GM23338 (cell line): ENCODE results near the gene SLC38A10. TPM values are rescaled to one million over a fixed set of nuclear protein-coding genes. Genes with fewer than 3 reads are reported as not detected.

Experiments
- ATAC-seq: fragments of 200-7000 bp; cut with Tn5 transposase; 3 replicates; pipeline ENCODE4 v1.9.1; 2020
- DNase-seq: peaks from one replicate; pipeline ENCODE4 v3.0.0-alpha.2; 2015; ENCODE audit warnings: low spot score
- H2AFZ ChIP-seq: fragments of 200-600 bp; sonication (generic); 2 replicates; pipeline ENCODE4 v1.8.0; 2016; ENCODE audit warnings: antibody characterized with exemption, mild to moderate bottlenecking, moderate library complexity
- H3F3A ChIP-seq: fragments of 200-600 bp; sonication (generic); replicated peaks from 2 replicates; pipeline ENCODE4 v1.8.0; 2017; ENCODE audit warnings: antibody characterized with exemption, mixed run types, low read depth
- H3K27ac ChIP-seq: fragments of 200-600 bp; sonication (generic); 2 replicates; pipeline ENCODE4 v1.6.1; 2016; ENCODE audit warnings: low read depth
- H3K27me3 ChIP-seq: fragments of 200-600 bp; sonication (generic); 2 replicates; pipeline ENCODE4 v1.8.0; 2016; ENCODE audit warnings: mild to moderate bottlenecking, mixed run types, moderate library complexity; ENCODE audit not compliant: insufficient read depth
- H3K36me3 ChIP-seq: fragments of 200-600 bp; sonication (generic); 2 replicates; pipeline ENCODE4 v1.8.0; 2016; ENCODE audit warnings: mild to moderate bottlenecking; ENCODE audit not compliant: insufficient read depth
- H3K4me1 ChIP-seq: fragments of 200-600 bp; sonication (generic); 2 replicates; pipeline ENCODE4 v1.8.0; 2016; ENCODE audit warnings: mild to moderate bottlenecking, moderate library complexity; ENCODE audit not compliant: insufficient read depth
- H3K4me2 ChIP-seq: fragments of 200-600 bp; sonication (generic); 2 replicates; pipeline ENCODE4 v1.7.1; 2017; ENCODE audit warnings: mixed run types
- H3K4me3 ChIP-seq: fragments of 200-600 bp; sonication (generic); 2 replicates; pipeline ENCODE4 v1.6.1; 2016; ENCODE audit warnings: mixed run types
- H3K79me2 ChIP-seq: fragments of 200-600 bp; sonication (generic); replicated peaks from 2 replicates; pipeline ENCODE4 v1.8.0; 2017; ENCODE audit warnings: mild to moderate bottlenecking; ENCODE audit not compliant: insufficient read depth
- H3K9me2 ChIP-seq: fragments of 200-600 bp; sonication (generic); 2 replicates; pipeline ENCODE4 v1.8.0; 2017; ENCODE audit not compliant: insufficient read depth
- H4K20me1 ChIP-seq: fragments of 200-600 bp; sonication (generic); replicated peaks from 2 replicates; pipeline ENCODE4 v1.8.0; 2017; ENCODE audit warnings: mild to moderate bottlenecking; ENCODE audit not compliant: insufficient read depth
- H3K27ac Mint-ChIP-seq: 2 replicates; pipeline ENCODE4 v1.8.0; 2020; ENCODE audit warnings: inconsistent platforms, mild to moderate bottlenecking, moderate library complexity, mixed read lengths
- H3K27me3 Mint-ChIP-seq: 3 replicates; pipeline ENCODE4 v1.8.0; 2022; ENCODE audit warnings: low read depth, mild to moderate bottlenecking, moderate library complexity, mixed read lengths, inconsistent platforms; ENCODE audit not compliant: insufficient read depth, poor library complexity
- H3K36me3 Mint-ChIP-seq: 3 replicates; pipeline ENCODE4 v1.8.0; 2021; ENCODE audit warnings: low read depth, mild to moderate bottlenecking, inconsistent platforms, moderate library complexity, mixed read lengths
- H3K4me1 Mint-ChIP-seq: 3 replicates; pipeline ENCODE4 v1.8.0; 2020; ENCODE audit warnings: mild to moderate bottlenecking, inconsistent platforms, mixed read lengths
- H3K4me3 Mint-ChIP-seq: 3 replicates; pipeline ENCODE4 v1.8.0; 2021; ENCODE audit warnings: moderate library complexity, mild to moderate bottlenecking, inconsistent platforms, mixed read lengths
- H3K9me3 Mint-ChIP-seq: 3 replicates; pipeline ENCODE4 v1.8.0; 2020; ENCODE audit warnings: moderate library complexity, mild to moderate bottlenecking, inconsistent platforms, mixed read lengths
- CREB1 ChIP-seq: fragments of 250-450 bp; sonication (Bioruptor Pico); IDR thresholded peaks from 2 replicates; pipeline ENCODE4 v1.5.0; 2020; ENCODE audit warnings: low read depth, mild to moderate bottlenecking, moderate library complexity
- EZH2 ChIP-seq: fragments of 200-600 bp; sonication (generic); IDR thresholded peaks from one replicate; pipeline ENCODE4 v1.8.0; 2017; ENCODE audit warnings: antibody characterized with exemption, mild to moderate bottlenecking, low read depth; ENCODE audit not compliant: unreplicated experiment
- EZH2phosphoT487 ChIP-seq: fragments of 200-600 bp; sonication (generic); IDR thresholded peaks from one replicate; pipeline ENCODE4 v1.8.1; 2018; ENCODE audit warnings: antibody characterized with exemption; ENCODE audit not compliant: unreplicated experiment
- NANOG ChIP-seq: IDR thresholded peaks from 2 replicates; pipeline ENCODE4 v1.6.1; 2016; ENCODE audit warnings: antibody characterized with exemption, borderline replicate concordance
- POLR2AphosphoS5 ChIP-seq: IDR thresholded peaks from 2 replicates; pipeline ENCODE4 v1.6.1; 2016; ENCODE audit warnings: antibody characterized with exemption, low read depth
- REST ChIP-seq: IDR thresholded peaks from one replicate; pipeline ENCODE4 v1.6.1; 2018; ENCODE audit warnings: antibody characterized with exemption; ENCODE audit not compliant: unreplicated experiment
- STAT1 ChIP-seq: IDR thresholded peaks from one replicate; pipeline ENCODE4 v1.6.1; 2016; ENCODE audit warnings: antibody characterized with exemption; ENCODE audit not compliant: unreplicated experiment
- ZNF114 ChIP-seq: fragments of 250-450 bp; sonication (Bioruptor Pico); IDR thresholded peaks from 2 replicates; pipeline ENCODE4 v1.5.0; 2020; ENCODE audit warnings: mild to moderate bottlenecking, moderate library complexity
- ZNF331 ChIP-seq: fragments of 250-450 bp; sonication (Bioruptor Pico); IDR thresholded peaks from 2 replicates; pipeline ENCODE4 v1.5.0; 2020; ENCODE audit warnings: low read depth, mild to moderate bottlenecking, moderate library complexity
- ZNF462 ChIP-seq: fragments of 250-450 bp; sonication (Bioruptor Pico); IDR thresholded peaks from 2 replicates; pipeline ENCODE4 v1.5.0; 2020; ENCODE audit warnings: mild to moderate bottlenecking, moderate library complexity
- polyA plus RNA-seq: library from polyadenylated mRNA; unstranded; fragments of >200 nt; fragmentation: Nextera tagmentation; extraction: Ambion mirVana; gene quantifications from 2 replicates; pipeline ENCODE4 v1.2.1, GENCODE V29; 2016
- total RNA-seq: library from RNA; depleted of rRNA; stranded (reverse); fragments of >200 nt; shearing (Covaris generic); gene quantifications from 2 replicates; pipeline ENCODE4 v1.2.3, GENCODE V29; 2014
- TF ChIP-seq, protein P1 (sequence below): IDR thresholded peaks from 2 replicates; pipeline ENCODE4 v1.6.1; 2016; ENCODE audit warnings: antibody characterized with exemption
- TF ChIP-seq, protein P2 (sequence below), 2 experiments: fragments of 200-600 bp in 1 of 2; sonication (generic) in 1 of 2; conservative IDR thresholded peaks; 2 replicates each; pipeline versions ENCODE4 v1.5.1 to v1.6.1; 2016 to 2017; ENCODE audit warnings: antibody characterized with exemption in 2 of 2, low read depth in 2 of 2, mild to moderate bottlenecking in 2 of 2, moderate library complexity in 1 of 2

Gene SLC38A10
- total and polyA plus RNA-seq, 2 experiments from 2014 or later = 17.1 to 55.8 TPM

DNA sequence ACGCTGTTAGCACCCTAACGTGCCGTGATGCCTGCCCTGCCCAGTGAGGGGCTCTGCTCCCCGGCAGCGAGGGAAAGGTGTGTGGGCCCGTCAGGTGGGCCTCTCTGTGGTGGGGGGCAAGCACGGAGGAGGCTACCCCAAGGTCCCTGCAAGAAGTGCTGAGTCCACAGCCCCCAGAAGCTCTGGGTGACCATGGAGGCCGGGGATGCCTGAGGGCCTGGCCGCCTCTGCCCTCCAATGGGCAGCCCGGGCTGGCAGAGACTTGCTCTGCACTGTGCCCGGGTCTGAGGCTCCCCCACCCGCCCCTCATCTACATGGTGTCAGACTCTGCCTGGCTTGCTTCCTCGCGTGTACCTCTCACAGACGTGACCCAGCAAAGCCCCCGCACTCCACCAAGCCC, 12.2 kb downstream of the SLC38A10 start (continued):
- TF ChIP-seq ZNF462 (CRISPR knock-in tag) (no peak), CREB1 (CRISPR knock-in tag) (no peak), EZH2phosphoT487 (no peak)

DNA sequence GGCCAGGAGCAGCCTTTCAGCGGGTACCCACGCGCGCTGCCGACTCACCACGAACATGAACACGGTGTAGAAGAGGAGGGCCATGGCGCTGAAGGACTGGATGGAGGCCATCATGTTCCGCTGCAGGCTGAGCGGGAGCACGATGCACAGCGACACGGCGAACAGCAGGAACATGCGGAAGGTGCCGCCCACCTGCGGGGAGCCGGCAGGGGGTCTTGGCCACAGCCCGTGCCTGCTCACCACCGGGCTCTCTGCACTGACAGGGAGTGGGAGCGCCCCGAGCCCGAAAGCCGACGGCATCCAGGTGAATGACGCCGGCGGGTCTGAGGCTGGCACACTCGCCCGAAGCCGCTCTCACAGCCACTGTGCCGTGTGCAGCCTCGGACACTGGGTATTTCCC, 13.0 kb downstream of the SLC38A10 start:
- H3K36me3 Mint-ChIP-seq = peaks cover 5% of the 10 kb centered on the region; the same call in 2 of the 3 replicates
- Histone ChIP-seq H3K27me3 (no peaks in the 10 kb centered on the region), H3K4me2 (no peak overlapping the region), H2AFZ (no peak overlapping the region), H4K20me1 (no peaks in the 10 kb centered on the region; the same call in 1 of the 2 replicates), H3K4me3 (no peak overlapping the region), H3K4me1 (no peaks in the 10 kb centered on the region), H3K36me3 (no peaks in the 10 kb centered on the region; the same call in 1 of the 2 replicates), H3K9me2 (no peaks in the 10 kb centered on the region), H3K27ac (no peak overlapping the region), H3K79me2 (peaks cover 9% of the 10 kb centered on the region; the same call in 1 of the 2 replicates), H3F3A (no peaks in the 10 kb centered on the region)
- H3K27ac Mint-ChIP-seq = no peak overlapping the region
- H3K9me3 Mint-ChIP-seq = no peaks in the 10 kb centered on the region
- peaks cover 7% of the 10 kb centered on the region for H3K27me3 Mint-ChIP-seq
- no peak for ATAC-seq
- H3K4me1 Mint-ChIP-seq = peaks cover 7% of the 10 kb centered on the region
- H3K4me3 Mint-ChIP-seq = no peak overlapping the region
- no peak for DNase-seq
- TF ChIP-seq CREB1 (CRISPR knock-in tag) (no peak), STAT1 (no peak), POLR2AphosphoS5 (no peak), ZNF331 (CRISPR knock-in tag) (no peak), REST (no peak), NANOG (no peak), EZH2 (no peak), EZH2phosphoT487 (no peak), ZNF114 (no peak)
- TF ChIP-seq, protein P1, sequence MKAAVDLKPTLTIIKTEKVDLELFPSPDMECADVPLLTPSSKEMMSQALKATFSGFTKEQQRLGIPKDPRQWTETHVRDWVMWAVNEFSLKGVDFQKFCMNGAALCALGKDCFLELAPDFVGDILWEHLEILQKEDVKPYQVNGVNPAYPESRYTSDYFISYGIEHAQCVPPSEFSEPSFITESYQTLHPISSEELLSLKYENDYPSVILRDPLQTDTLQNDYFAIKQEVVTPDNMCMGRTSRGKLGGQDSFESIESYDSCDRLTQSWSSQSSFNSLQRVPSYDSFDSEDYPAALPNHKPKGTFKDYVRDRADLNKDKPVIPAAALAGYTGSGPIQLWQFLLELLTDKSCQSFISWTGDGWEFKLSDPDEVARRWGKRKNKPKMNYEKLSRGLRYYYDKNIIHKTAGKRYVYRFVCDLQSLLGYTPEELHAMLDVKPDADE = no peak
- TF ChIP-seq, protein P2, sequence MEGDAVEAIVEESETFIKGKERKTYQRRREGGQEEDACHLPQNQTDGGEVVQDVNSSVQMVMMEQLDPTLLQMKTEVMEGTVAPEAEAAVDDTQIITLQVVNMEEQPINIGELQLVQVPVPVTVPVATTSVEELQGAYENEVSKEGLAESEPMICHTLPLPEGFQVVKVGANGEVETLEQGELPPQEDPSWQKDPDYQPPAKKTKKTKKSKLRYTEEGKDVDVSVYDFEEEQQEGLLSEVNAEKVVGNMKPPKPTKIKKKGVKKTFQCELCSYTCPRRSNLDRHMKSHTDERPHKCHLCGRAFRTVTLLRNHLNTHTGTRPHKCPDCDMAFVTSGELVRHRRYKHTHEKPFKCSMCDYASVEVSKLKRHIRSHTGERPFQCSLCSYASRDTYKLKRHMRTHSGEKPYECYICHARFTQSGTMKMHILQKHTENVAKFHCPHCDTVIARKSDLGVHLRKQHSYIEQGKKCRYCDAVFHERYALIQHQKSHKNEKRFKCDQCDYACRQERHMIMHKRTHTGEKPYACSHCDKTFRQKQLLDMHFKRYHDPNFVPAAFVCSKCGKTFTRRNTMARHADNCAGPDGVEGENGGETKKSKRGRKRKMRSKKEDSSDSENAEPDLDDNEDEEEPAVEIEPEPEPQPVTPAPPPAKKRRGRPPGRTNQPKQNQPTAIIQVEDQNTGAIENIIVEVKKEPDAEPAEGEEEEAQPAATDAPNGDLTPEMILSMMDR (conservative IDR thresholded peaks at IDR 0.05; ENCODE audit: low read depth in 2 of 2) = no peak
